WTC11 (cell line): ENCODE results near the gene CD68.

Experiments
- CREB1 ChIP-seq: sonication (generic); formaldehyde crosslinking; IDR thresholded peaks from 2 replicates; pipeline ENCODE4 v1.8.0; 2023; ENCODE audit warnings: mild to moderate bottlenecking, missing genetic modification reagents
- GTF2I ChIP-seq: fragments of 250-450 bp; sonication (Bioruptor Pico); conservative IDR thresholded peaks from 2 replicates; pipeline ENCODE4 v1.4.0; 2021; ENCODE audit warnings: mild to moderate bottlenecking
- ZNF121 ChIP-seq: sonication (generic); formaldehyde crosslinking; IDR thresholded peaks from 2 replicates; pipeline ENCODE4 v1.8.0; 2023; ENCODE audit warnings: missing genetic modification reagents
- TF ChIP-seq, protein P1 (sequence below): fragments of 200-600 bp; IDR thresholded peaks from 2 replicates; pipeline ENCODE4 v1.8.0; 2022; ENCODE audit warnings: antibody characterized with exemption
- TF ChIP-seq, protein P2 (sequence below): sonication (generic); formaldehyde crosslinking; IDR thresholded peaks from 2 replicates; pipeline ENCODE4 v1.8.0; 2022; ENCODE audit warnings: mild to moderate bottlenecking, missing genetic modification reagents

DNA sequence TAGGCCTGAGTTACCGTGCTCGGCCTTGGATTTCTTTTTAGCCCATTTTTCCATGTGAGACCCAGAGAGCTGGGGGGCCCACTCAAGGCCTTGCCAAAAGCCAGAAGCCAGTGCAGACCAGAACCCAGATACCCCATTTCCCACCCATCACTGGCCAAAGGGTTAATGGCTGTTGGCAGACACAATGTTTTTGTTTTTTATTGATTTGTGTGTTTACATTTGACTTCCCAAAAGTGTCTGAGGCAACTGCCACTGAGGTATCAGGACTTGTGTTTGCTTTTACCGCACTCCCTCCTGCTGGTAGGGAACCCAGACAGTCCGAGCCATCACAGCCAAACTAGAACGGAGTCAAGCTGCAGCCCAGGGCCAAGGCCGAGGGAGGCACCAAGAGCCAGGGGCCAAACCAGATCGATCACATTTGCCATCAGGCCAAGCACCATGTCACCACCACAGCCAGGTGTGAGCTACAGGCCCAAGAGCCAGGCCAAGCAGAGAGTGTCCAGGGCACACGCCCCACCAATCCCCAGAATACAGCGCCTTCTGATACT, 38.3 kb upstream of the CD68 start:
- TF ChIP-seq ZNF121 (CRISPR knock-in tag) (no peak), GTF2I (no peak), CREB1 (CRISPR knock-in tag) (no peak)
- TF ChIP-seq, protein P1, sequence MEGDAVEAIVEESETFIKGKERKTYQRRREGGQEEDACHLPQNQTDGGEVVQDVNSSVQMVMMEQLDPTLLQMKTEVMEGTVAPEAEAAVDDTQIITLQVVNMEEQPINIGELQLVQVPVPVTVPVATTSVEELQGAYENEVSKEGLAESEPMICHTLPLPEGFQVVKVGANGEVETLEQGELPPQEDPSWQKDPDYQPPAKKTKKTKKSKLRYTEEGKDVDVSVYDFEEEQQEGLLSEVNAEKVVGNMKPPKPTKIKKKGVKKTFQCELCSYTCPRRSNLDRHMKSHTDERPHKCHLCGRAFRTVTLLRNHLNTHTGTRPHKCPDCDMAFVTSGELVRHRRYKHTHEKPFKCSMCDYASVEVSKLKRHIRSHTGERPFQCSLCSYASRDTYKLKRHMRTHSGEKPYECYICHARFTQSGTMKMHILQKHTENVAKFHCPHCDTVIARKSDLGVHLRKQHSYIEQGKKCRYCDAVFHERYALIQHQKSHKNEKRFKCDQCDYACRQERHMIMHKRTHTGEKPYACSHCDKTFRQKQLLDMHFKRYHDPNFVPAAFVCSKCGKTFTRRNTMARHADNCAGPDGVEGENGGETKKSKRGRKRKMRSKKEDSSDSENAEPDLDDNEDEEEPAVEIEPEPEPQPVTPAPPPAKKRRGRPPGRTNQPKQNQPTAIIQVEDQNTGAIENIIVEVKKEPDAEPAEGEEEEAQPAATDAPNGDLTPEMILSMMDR: no peak
- TF ChIP-seq, protein P2, sequence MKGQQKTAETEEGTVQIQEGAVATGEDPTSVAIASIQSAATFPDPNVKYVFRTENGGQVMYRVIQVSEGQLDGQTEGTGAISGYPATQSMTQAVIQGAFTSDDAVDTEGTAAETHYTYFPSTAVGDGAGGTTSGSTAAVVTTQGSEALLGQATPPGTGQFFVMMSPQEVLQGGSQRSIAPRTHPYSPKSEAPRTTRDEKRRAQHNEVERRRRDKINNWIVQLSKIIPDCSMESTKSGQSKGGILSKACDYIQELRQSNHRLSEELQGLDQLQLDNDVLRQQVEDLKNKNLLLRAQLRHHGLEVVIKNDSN (CRISPR knock-in tag): no peak
